Measurements from ENCODE around the gene RNF123. TPM values are rescaled to one million over a fixed set of nuclear protein-coding genes. Genes with fewer than 3 reads are reported as not detected.

The RNF123 gene
- total and polyA plus RNA-seq, 2 experiments from 2014 or later: 27.7 to 39.1 TPM

DNA sequence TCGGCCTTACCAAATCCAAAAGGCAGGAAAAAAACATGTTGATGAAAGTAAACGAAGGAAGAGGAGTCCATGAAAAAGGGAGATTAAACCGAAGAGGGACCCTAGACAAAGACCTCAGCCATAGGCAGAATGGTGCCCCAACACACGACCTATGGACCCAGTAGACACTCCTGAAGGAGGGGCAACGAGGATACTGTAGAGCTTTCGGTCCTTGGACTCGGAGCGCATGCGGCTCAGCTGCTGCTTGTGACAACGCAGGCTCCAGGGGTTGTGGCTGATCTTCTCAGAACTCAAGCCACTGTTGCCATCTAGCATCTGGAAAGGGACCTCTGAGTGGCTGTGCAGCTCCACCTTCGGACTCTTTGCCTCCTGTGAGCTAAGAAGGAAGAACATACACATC is 43.2 kb downstream of the RNF123 start:
- Histone ChIP-seq H3K9me2 (replicated peaks; ENCODE audit: insufficient read depth) (no peaks in the 10 kb centered on the region), H3K79me2 (peaks cover 26% of the 10 kb centered on the region), H3K9me3 (ENCODE audit: low read depth) (no peaks in the 10 kb centered on the region), H3K4me1 (ENCODE audit: insufficient read depth) (no peaks in the 10 kb centered on the region), H2AFZ (no peak overlapping the region), H3K4me2 (no peak overlapping the region), H3K36me3 (replicated peaks; ENCODE audit: insufficient read depth, low read depth) (no peaks in the 10 kb centered on the region), H3K27ac (no peak overlapping the region), H4K20me1 (ENCODE audit: insufficient read depth, poor library complexity, severe bottlenecking) (no peaks in the 10 kb centered on the region), H3K27me3 (no peaks in the 10 kb centered on the region), H3K4me3 (no peak overlapping the region)
- DNase-seq (ENCODE audit: low spot score): no peak
- TF ChIP-seq, protein P1, sequence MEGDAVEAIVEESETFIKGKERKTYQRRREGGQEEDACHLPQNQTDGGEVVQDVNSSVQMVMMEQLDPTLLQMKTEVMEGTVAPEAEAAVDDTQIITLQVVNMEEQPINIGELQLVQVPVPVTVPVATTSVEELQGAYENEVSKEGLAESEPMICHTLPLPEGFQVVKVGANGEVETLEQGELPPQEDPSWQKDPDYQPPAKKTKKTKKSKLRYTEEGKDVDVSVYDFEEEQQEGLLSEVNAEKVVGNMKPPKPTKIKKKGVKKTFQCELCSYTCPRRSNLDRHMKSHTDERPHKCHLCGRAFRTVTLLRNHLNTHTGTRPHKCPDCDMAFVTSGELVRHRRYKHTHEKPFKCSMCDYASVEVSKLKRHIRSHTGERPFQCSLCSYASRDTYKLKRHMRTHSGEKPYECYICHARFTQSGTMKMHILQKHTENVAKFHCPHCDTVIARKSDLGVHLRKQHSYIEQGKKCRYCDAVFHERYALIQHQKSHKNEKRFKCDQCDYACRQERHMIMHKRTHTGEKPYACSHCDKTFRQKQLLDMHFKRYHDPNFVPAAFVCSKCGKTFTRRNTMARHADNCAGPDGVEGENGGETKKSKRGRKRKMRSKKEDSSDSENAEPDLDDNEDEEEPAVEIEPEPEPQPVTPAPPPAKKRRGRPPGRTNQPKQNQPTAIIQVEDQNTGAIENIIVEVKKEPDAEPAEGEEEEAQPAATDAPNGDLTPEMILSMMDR (IDR thresholded peaks at IDR 0.05; ENCODE audit: poor library complexity): no peak
- TF ChIP-seq EZH2 (IDR thresholded peaks at IDR 0.05; ENCODE audit: borderline replicate concordance) (no peak), EZH2phosphoT487 (IDR thresholded peaks at IDR 0.05; ENCODE audit: low read depth, severe bottlenecking, unreplicated experiment) (no peak)
- 97% methylated on average over 11 of the region's 11 CpGs for WGBS (ENCODE audit: low lambda C conversion rate, missing lambda C conversion rate)

GRCh38 chr3:49733551-49733950 is 44.2 kb downstream of the RNF123 start:
- no peak overlapping the region for H3K27ac ChIP-seq
- no peak overlapping the region for H3K4me3 ChIP-seq
- no peaks in the 10 kb centered on the region for H3K36me3 ChIP-seq (replicated peaks; ENCODE audit: insufficient read depth, low read depth)
- H3K27me3 ChIP-seq: no peaks in the 10 kb centered on the region
- no peaks in the 10 kb centered on the region for H4K20me1 ChIP-seq (ENCODE audit: insufficient read depth, poor library complexity, severe bottlenecking)
- TF ChIP-seq, protein P1 (IDR thresholded peaks at IDR 0.05; ENCODE audit: poor library complexity): no peak
- TF ChIP-seq EZH2 (IDR thresholded peaks at IDR 0.05; ENCODE audit: borderline replicate concordance) (no peak), EZH2phosphoT487 (IDR thresholded peaks at IDR 0.05; ENCODE audit: low read depth, severe bottlenecking, unreplicated experiment) (no peak)
- DNase-seq (ENCODE audit: low spot score): no peak
- H3K4me1 ChIP-seq (ENCODE audit: insufficient read depth): no peaks in the 10 kb centered on the region
- H3K9me3 ChIP-seq (ENCODE audit: low read depth): no peaks in the 10 kb centered on the region
- WGBS (ENCODE audit: low lambda C conversion rate, missing lambda C conversion rate): 100% methylated on average over 1 of the region's 1 CpG
- H2AFZ ChIP-seq: no peak overlapping the region
- H3K9me2 ChIP-seq (replicated peaks; ENCODE audit: insufficient read depth): no peaks in the 10 kb centered on the region
- H3K79me2 ChIP-seq: peaks cover 26% of the 10 kb centered on the region
- no peak overlapping the region for H3K4me2 ChIP-seq

DNA sequence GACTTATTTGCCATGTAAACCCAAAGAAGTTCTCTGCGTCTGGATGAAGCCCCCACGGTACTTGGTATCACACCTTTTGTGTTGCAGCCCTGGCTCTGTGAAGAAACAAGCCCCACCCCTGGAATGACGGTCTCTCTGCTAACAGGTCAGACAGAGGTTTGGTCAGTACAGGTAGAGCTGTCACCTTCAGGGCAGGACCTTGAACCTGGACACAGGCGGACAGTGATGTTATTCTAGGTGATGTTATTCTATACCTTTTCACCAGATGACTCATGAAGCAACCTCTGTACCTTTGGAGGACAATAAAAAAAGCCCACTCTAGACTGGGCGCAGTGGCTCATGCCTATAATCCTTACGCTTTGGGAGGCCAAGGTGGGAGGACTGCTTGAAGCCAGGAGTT is 45.4 kb downstream of the RNF123 start:
- no peaks in the 10 kb centered on the region for H3K9me2 ChIP-seq (replicated peaks; ENCODE audit: insufficient read depth)
- H3K4me1 ChIP-seq (ENCODE audit: insufficient read depth): no peaks in the 10 kb centered on the region
- no peak overlapping the region for H3K4me2 ChIP-seq
- WGBS (ENCODE audit: low lambda C conversion rate, missing lambda C conversion rate): 88% methylated on average over 6 of the region's 6 CpGs
- no peaks in the 10 kb centered on the region for H3K36me3 ChIP-seq (replicated peaks; ENCODE audit: insufficient read depth, low read depth)
- no peak for DNase-seq (ENCODE audit: low spot score)
- no peak overlapping the region for H2AFZ ChIP-seq
- H4K20me1 ChIP-seq (ENCODE audit: insufficient read depth, poor library complexity, severe bottlenecking): no peaks in the 10 kb centered on the region
- H3K9me3 ChIP-seq (ENCODE audit: low read depth): no peaks in the 10 kb centered on the region
- H3K79me2 ChIP-seq: peaks cover 23% of the 10 kb centered on the region
- H3K27me3 ChIP-seq: no peaks in the 10 kb centered on the region
- no peak overlapping the region for H3K27ac ChIP-seq
- TF ChIP-seq EZH2phosphoT487 (IDR thresholded peaks at IDR 0.05; ENCODE audit: low read depth, severe bottlenecking, unreplicated experiment) (no peak), EZH2 (IDR thresholded peaks at IDR 0.05; ENCODE audit: borderline replicate concordance) (no peak)
- TF ChIP-seq, protein P1 (IDR thresholded peaks at IDR 0.05; ENCODE audit: poor library complexity): no peak
- no peak overlapping the region for H3K4me3 ChIP-seq
